Left lung (tissue), 10 donors: ENCODE data around the gene CCL20. TPM values are rescaled to one million over a fixed set of nuclear protein-coding genes. Genes with fewer than 3 reads are reported as not detected.
"Not testable (repeated sequence)": the region's sequence is repeated elsewhere in the genome, so short reads cannot be mapped to it uniquely, and the experiment has no call there.

ENCODE experiments used
- ATAC-seq: fragments of 200-7000 bp; cut with Tn5 transposase; one replicate; pipeline ENCODE4 v1.9.1; 2020; ENCODE audit warnings: moderate library complexity
- DNase-seq, 4 donors: peaks; one replicate each; pipeline ENCODE4 v3.0.0-alpha.2; 2013 to 2020
- H3K27ac ChIP-seq, 2 donors: fragments of 200-600 bp; sonication (generic) in 1 of 2; one replicate each; pipeline versions ENCODE4 v1.5.0 to v1.8.0; 2020 to 2021
- H3K27me3 ChIP-seq, 2 donors: fragments of 200-600 bp; sonication (generic) in 1 of 2; one replicate each; pipeline versions ENCODE4 v1.5.0 to v1.8.0; 2020 to 2021
- H3K36me3 ChIP-seq, 2 donors: fragments of 200-600 bp; sonication (generic) in 1 of 2; one replicate each; pipeline versions ENCODE4 v1.5.0 to v1.8.0; 2020 to 2021
- H3K4me1 ChIP-seq, 2 donors: fragments of 200-600 bp; one replicate each; pipeline ENCODE4 v1.8.0; 2021
- H3K4me3 ChIP-seq, 2 donors: fragments of 200-600 bp; sonication (generic) in 1 of 2; one replicate each; pipeline versions ENCODE4 v1.5.0 to v1.8.0; 2020 to 2021; ENCODE audit warnings: mild to moderate bottlenecking in 1 of 2
- H3K9me3 ChIP-seq, 2 donors: fragments of 200-600 bp; sonication (generic) in 1 of 2; one replicate each; pipeline versions ENCODE4 v1.5.0 to v1.8.0; 2020 to 2021
- CTCF ChIP-seq, 2 donors: fragments of 200-600 bp; sonication (generic) in 1 of 2; IDR thresholded peaks; one replicate each; pipeline versions ENCODE4 v1.5.0 to v1.8.0; 2021; ENCODE audit warnings: antibody characterized with exemption in 2 of 2
- intact Hi-C, 2 donors: fragments of 100-400 bp; cut with DNase I; formaldehyde crosslinking; loops; one replicate each; pipeline versions ENCODE4 v1.11.2 to v1.14.2; 2022
- polyA plus RNA-seq, 6 donors: library from polyadenylated mRNA; unstranded; fragments of 120-200 nt; gene quantifications; one replicate each; pipeline ENCODE4 v1.2.1, GENCODE V29; 2013; ENCODE audit not compliant: insufficient read length in 6 of 6
- total RNA-seq, 2 donors: library from RNA; stranded (reverse); fragmentation: NEBNext Ultra II Directional; extraction: Animal tissue kit (Norgen Biotek cat#: 25700); gene quantifications; one replicate each; pipeline ENCODE4 v1.2.1, GENCODE V29; 2021
- donor health status: DM: no; HTN: yes; CAD: no.
- donor health status: DM: no; HTN: no; CAD: no.

The CCL20 gene
- total and polyA plus RNA-seq, 8 donors = 0.56 to 15.7 (median 0.92) TPM; not detected in 1

GRCh38 chr2:227789803-227790202 is 23.8 kb upstream of the CCL20 start:
- H3K27ac ChIP-seq = no peak overlapping the region
- no peak overlapping the region for H3K4me3 ChIP-seq
- H3K4me1 ChIP-seq = no peaks in the 10 kb centered on the region
- no peak for ATAC-seq
- no peak for TF ChIP-seq CTCF (IDR thresholded peaks at IDR 0.05)
- H3K9me3 ChIP-seq = no peaks in the 10 kb centered on the region
- DNase-seq = no peak
- no peaks in the 10 kb centered on the region for H3K36me3 ChIP-seq
- H3K27me3 ChIP-seq = no peaks in the 10 kb centered on the region
- intact Hi-C loops = no loop called here

DNA sequence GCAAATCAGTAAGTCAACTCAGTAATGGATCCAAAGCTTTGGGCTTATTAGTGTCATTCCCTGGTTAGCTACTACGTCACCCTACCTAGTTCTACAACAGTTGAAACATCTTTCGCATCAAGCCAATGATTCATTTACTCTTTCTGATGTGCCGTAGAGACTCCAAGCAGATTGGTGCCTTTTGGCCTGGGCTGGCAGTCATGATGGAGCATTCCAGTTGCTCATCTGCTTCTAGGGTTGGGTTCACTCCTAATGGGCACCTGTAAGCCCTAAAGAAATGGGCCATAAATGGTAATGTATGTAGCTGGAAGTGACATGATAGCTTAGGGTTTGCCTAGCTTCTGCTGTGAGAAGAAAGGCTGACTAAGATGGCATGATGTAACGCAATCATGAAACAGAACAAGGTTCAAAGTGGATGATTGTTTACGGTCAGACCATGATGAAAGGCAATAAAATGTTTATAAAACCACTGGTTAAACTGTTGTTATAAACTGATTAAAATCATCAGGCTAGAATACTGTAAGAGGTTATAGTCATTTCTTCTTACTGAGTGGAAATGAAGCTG is 20.4 kb upstream of the CCL20 start:
- H3K27ac ChIP-seq = no peak overlapping the region
- H3K36me3 ChIP-seq = no peaks in the 10 kb centered on the region
- H3K4me3 ChIP-seq = no peak overlapping the region
- intact Hi-C loops = no loop called here
- no peak for DNase-seq
- H3K4me1 ChIP-seq = no peaks in the 10 kb centered on the region
- no peaks in the 10 kb centered on the region for H3K27me3 ChIP-seq
- ATAC-seq = no peak
- no peaks in the 10 kb centered on the region for H3K9me3 ChIP-seq
- TF ChIP-seq CTCF (IDR thresholded peaks at IDR 0.05) = no peak

DNA sequence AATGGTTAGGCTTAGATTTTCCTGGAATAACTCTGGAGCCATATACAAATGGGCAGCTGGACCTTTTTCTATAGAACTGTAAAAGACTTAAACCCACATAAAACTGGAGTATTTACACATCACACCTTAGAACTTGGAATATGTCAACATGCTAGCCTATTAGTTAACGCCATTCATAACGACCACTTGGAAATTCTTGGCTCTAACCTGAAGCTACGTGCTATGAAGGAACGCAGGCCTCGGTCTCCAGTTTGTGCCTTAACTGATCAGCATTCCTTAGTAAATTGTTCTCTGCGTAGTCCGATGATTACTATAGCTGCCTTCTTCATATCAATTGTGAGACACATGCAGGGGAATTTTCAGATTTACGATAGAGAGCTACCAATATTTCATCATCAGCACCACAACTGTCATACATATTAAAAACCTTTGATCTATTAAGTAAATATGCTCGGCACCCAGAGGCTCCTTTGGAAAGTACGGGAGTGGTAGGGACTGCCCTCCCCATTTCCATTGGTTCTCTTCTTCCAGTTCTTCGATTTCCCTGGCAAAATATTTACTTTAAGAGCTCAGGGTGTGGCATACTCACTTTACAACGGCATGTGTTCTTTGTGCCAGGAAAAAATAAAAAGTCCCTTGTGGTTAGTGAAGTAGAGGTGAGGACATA is 17.5 kb upstream of the CCL20 start:
- Histone ChIP-seq H3K4me3 (no peak overlapping the region), H3K27me3 (no peaks in the 10 kb centered on the region), H3K9me3 (no peaks in the 10 kb centered on the region), H3K27ac (peak overlapping the region; percentile 38 to 47), H3K4me1 (no peaks in the 10 kb centered on the region), H3K36me3 (no peaks in the 10 kb centered on the region)
- DNase-seq = peak in 2 of 4 donors; percentile 22 to 68
- ATAC-seq = peak; percentile 92
- TF ChIP-seq CTCF (IDR thresholded peaks at IDR 0.05) = no peak
- intact Hi-C loops = no loop called here

DNA sequence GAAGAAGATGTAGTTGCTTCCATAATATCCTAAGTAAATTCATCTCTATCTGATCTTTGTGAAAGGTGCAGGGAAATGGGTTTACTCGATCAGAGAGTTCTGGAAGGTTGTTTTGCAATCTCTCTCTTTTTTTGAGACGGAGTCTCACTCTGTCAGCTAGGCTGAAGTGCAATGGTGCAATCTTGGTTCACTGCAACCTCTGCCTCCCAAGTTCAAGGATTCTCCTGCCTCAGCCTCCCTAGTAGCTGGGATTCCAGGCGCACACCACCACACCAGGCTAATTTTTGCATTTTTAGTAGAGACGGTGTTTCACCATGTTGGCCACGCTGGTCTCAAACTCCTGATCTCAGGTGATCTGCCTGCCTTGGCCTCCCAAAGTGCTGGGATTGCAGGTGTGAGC is 16.9 kb upstream of the CCL20 start:
- H3K9me3 ChIP-seq, H3K4me3 ChIP-seq, H3K4me1 ChIP-seq, H3K27ac ChIP-seq, intact Hi-C loops, H3K36me3 ChIP-seq, DNase-seq, H3K27me3 ChIP-seq: not testable (repeated sequence)
- peak; percentile 58 for ATAC-seq

GRCh38 chr2:227799202-227799601 is 14.4 kb upstream of the CCL20 start:
- no peak for ATAC-seq
- TF ChIP-seq CTCF (IDR thresholded peaks at IDR 0.05) = no peak
- no peaks in the 10 kb centered on the region for H3K27me3 ChIP-seq
- no peak overlapping the region for H3K27ac ChIP-seq
- no peaks in the 10 kb centered on the region for H3K9me3 ChIP-seq
- H3K4me1 ChIP-seq = no peaks in the 10 kb centered on the region
- DNase-seq = no peak
- intact Hi-C loops = no loop called here
- no peaks in the 10 kb centered on the region for H3K36me3 ChIP-seq
- H3K4me3 ChIP-seq = no peak overlapping the region

GRCh38 chr2:227802882-227803281 is 10.8 kb upstream of the CCL20 start:
- TF ChIP-seq CTCF (IDR thresholded peaks at IDR 0.05) = no peak
- H3K4me3 ChIP-seq = no peak overlapping the region
- intact Hi-C loops = no loop called here
- H3K36me3 ChIP-seq = no peaks in the 10 kb centered on the region
- DNase-seq (no peak), ATAC-seq (no peak)
- no peaks in the 10 kb centered on the region for H3K4me1 ChIP-seq
- H3K9me3 ChIP-seq = no peaks in the 10 kb centered on the region
- H3K27ac ChIP-seq = no peak overlapping the region
- H3K27me3 ChIP-seq = no peaks in the 10 kb centered on the region
